Measurements from ENCODE around the gene MCAM.

Gene MCAM

DNA sequence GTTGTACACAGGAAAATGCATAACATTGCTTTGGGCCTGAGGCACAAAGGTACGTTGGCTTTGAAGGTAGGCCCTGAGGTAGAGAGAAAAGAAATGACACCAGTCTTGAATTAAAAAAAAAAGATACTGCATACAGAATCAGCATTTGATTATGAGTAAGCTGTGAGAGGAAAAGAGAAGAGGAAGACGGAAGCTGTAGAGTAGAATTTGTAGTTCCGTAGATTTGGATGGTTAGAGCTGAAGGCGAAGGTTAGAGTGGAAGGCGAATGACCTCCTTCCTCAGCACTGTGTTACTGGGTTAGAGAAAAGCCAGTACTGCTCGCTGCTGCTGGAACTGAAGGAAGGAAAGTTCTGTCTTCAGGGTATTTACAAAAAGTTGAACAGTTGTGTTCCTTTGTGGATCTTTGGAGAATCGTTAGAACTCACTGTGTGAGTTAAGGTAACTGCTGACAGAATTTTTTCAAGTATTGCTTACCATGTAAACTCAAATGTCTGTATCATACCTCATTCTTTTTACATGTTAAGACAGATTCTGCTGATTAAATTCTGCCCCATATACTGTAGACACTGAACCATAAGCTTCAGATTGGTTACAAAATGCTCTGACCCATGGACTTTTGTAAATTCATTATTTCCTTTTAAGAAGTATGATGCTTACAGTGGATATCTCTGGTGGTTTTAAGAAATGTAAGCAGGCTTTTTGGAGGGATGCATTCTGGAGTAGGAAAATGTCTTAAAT is 50.2 kb downstream of the MCAM start:
- CTCF ChIA-PET, result interaction anchor here (1.0 to 2.5 kb wide), 6 partner anchors 14 to 70 kb away, joined by 3 to 14 read pairs (median 4); partner anchors contain the start of gene CBL
- TF ChIP-seq, protein P1, sequence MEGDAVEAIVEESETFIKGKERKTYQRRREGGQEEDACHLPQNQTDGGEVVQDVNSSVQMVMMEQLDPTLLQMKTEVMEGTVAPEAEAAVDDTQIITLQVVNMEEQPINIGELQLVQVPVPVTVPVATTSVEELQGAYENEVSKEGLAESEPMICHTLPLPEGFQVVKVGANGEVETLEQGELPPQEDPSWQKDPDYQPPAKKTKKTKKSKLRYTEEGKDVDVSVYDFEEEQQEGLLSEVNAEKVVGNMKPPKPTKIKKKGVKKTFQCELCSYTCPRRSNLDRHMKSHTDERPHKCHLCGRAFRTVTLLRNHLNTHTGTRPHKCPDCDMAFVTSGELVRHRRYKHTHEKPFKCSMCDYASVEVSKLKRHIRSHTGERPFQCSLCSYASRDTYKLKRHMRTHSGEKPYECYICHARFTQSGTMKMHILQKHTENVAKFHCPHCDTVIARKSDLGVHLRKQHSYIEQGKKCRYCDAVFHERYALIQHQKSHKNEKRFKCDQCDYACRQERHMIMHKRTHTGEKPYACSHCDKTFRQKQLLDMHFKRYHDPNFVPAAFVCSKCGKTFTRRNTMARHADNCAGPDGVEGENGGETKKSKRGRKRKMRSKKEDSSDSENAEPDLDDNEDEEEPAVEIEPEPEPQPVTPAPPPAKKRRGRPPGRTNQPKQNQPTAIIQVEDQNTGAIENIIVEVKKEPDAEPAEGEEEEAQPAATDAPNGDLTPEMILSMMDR (IDR thresholded peaks at IDR 0.05; ENCODE audit: insufficient read depth, low read length, missing control alignments), result no peak
- no peak overlapping the region for H3K4me3 ChIP-seq (ENCODE audit: low read depth, low read length)
- DNase-seq (ENCODE audit: low read depth, low spot score), result no peak
- POLR2A ChIA-PET, result no interaction called here

- DNase-seq (ENCODE audit: low read depth, low spot score), result no peak
- H3K4me3 ChIP-seq (ENCODE audit: low read depth, low read length), result no peak overlapping the region
- ChIA-PET POLR2A (no interaction called here), CTCF (interaction anchor here (1.2 to 2.5 kb wide), 5 partner anchors 11 to 69 kb away, joined by 3 to 14 read pairs (median 4); no protein-coding TSS in a partner anchor)
- TF ChIP-seq, protein P1 (IDR thresholded peaks at IDR 0.05; ENCODE audit: insufficient read depth, low read length, missing control alignments), result no peak
Observed at GRCh38 chr11:119266063-119266462, 50.9 kb downstream of the MCAM start.

- ChIA-PET CTCF (interaction anchor here (0.7 to 3.1 kb wide), 7 partner anchors 10 to 159 kb away, joined by 3 to 14 read pairs (median 6); partner anchors contain the start of gene CBL), POLR2A (interaction anchor here (0.6 kb wide), 1 partner anchor 195 kb away, joined by 3 read pairs; no protein-coding TSS in a partner anchor)
Observed at GRCh38 chr11:119263352-119263940, 53.5 kb downstream of the MCAM start.

GRCh38 chr11:119262668-119263351 is 54.1 kb downstream of the MCAM start:
- TF ChIP-seq, protein P1 (IDR thresholded peaks at IDR 0.05; ENCODE audit: insufficient read depth, low read length, missing control alignments), result no peak
- CTCF ChIA-PET, result interaction anchor here (0.7 to 3.1 kb wide), 6 partner anchors 11 to 61 kb away, joined by 4 to 14 read pairs (median 6); partner anchors contain the start of gene CBL
- DNase-seq (ENCODE audit: low read depth, low spot score), result no peak
- H3K4me3 ChIP-seq (ENCODE audit: low read depth, low read length), result no peak overlapping the region
- POLR2A ChIA-PET, result interaction anchor here (0.5 to 0.6 kb wide), 2 partner anchors 161 to 194 kb away, joined by 3 read pairs; partner anchors contain the start of gene DPAGT1

More at GRCh38 chr11:119263352-119263940, 53.5 kb downstream of the MCAM start:
- H3K4me3 ChIP-seq (ENCODE audit: low read depth, low read length), result no peak overlapping the region
- no peak for DNase-seq (ENCODE audit: low read depth, low spot score)
- TF ChIP-seq, protein P1 (IDR thresholded peaks at IDR 0.05; ENCODE audit: insufficient read depth, low read length, missing control alignments), result no peak

DNA sequence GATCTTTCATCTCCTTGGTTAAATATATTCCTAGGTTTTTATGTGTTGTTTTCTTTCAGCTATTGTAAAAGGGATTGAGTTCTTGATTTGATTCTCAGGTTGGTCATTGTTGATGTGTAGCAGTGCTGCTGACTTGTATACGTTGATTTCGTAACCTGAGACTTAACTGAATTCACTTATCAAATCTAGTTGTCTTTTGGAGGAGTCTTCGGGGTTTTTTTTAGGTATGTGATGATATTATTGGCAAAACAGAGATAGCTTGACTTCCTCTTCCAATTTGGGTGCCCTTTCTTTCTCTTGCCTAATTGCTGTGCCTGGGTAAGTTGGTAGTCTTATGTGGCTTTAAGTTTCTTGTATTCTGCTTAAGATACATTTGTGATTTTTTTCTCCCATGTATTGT is 57.9 kb downstream of the MCAM start:
- TF ChIP-seq, protein P1 (IDR thresholded peaks at IDR 0.05; ENCODE audit: insufficient read depth, low read length, missing control alignments), result no peak
- CTCF ChIA-PET, result interaction anchor here (0.8 to 3.5 kb wide), 4 partner anchors 26 to 94 kb away, joined by 3 to 24 read pairs (median 6); partner anchors contain the start of gene CBL

More for the DNA sequence above, 57.9 kb downstream of the MCAM start:
- no peak overlapping the region for H3K4me3 ChIP-seq (ENCODE audit: low read depth, low read length)
- no peak for DNase-seq (ENCODE audit: low read depth, low spot score)
- POLR2A ChIA-PET, result no interaction called here

All from AG04449 (cell line).